ENCODE measurements around the gene SFSWAP.

SFSWAP gene

GRCh38 chr12:131832321-131833231 is 121.7 kb downstream of the SFSWAP start:
- no peak for DNase-seq (ENCODE audit: low read depth in 1 of 2, low spot score in 1 of 2)

- DNase-seq (ENCODE audit: low read depth in 1 of 2, low spot score in 1 of 2), result no peak
These were observed 122.5 kb downstream of the SFSWAP start for GRCh38 chr12:131833288-131833895.

- no peak for DNase-seq (ENCODE audit: low read depth in 1 of 2, low spot score in 1 of 2)
These were observed 123.2 kb downstream of the SFSWAP start for GRCh38 chr12:131833896-131834641.

- no peak for DNase-seq (ENCODE audit: low read depth in 1 of 2, low spot score in 1 of 2)
These were observed 124.1 kb downstream of the SFSWAP start for GRCh38 chr12:131834798-131835615.

GRCh38 chr12:131835616-131836171 is 124.8 kb downstream of the SFSWAP start:
- DNase-seq (ENCODE audit: low read depth in 1 of 2, low spot score in 1 of 2), result no peak

- no peak for DNase-seq (ENCODE audit: low read depth in 1 of 2, low spot score in 1 of 2)
These were observed 125.3 kb downstream of the SFSWAP start for GRCh38 chr12:131836193-131836592.

GRCh38 chr12:131836714-131837397 is 126.0 kb downstream of the SFSWAP start:
- no peak for DNase-seq (ENCODE audit: low read depth in 1 of 2, low spot score in 1 of 2)

GRCh38 chr12:131840643-131841416 is 129.9 kb downstream of the SFSWAP start:
- no peak for DNase-seq (ENCODE audit: low read depth in 1 of 2, low spot score in 1 of 2)

GRCh38 chr12:131841547-131841946 is 130.7 kb downstream of the SFSWAP start:
- DNase-seq (ENCODE audit: low read depth in 1 of 2, low spot score in 1 of 2), result no peak

GRCh38 chr12:131842169-131842568 is 131.3 kb downstream of the SFSWAP start:
- DNase-seq (ENCODE audit: low read depth in 1 of 2, low spot score in 1 of 2), result no peak

- no peak for DNase-seq (ENCODE audit: low read depth in 1 of 2, low spot score in 1 of 2)
These were observed 132.6 kb downstream of the SFSWAP start for GRCh38 chr12:131843527-131843926.

- no peak for DNase-seq (ENCODE audit: low read depth in 1 of 2, low spot score in 1 of 2)
These were observed 133.2 kb downstream of the SFSWAP start for GRCh38 chr12:131844140-131844539.

- DNase-seq (ENCODE audit: low read depth in 1 of 2, low spot score in 1 of 2), result no peak
These were observed 133.8 kb downstream of the SFSWAP start for GRCh38 chr12:131844656-131845055.

- no peak for DNase-seq (ENCODE audit: low read depth in 1 of 2, low spot score in 1 of 2)
These were observed 134.2 kb downstream of the SFSWAP start for GRCh38 chr12:131845121-131845520.

- no peak for DNase-seq (ENCODE audit: low read depth in 1 of 2, low spot score in 1 of 2)
These were observed 136.6 kb downstream of the SFSWAP start for GRCh38 chr12:131847456-131847855.

GRCh38 chr12:131848753-131849152 is 137.9 kb downstream of the SFSWAP start:
- DNase-seq (ENCODE audit: low read depth in 1 of 2, low spot score in 1 of 2), result no peak
